Kidney (tissue), 14 donors: Measurements from ENCODE around the gene HAUS3. TPM values are rescaled to one million over a fixed set of nuclear protein-coding genes. Genes with fewer than 3 reads are reported as not detected.
A peak's percentile ranks its signal among the peaks of the same experiment; 100 is the strongest.

Experiments used
- DNase-seq, 5 donors: peaks; one replicate each; pipeline ENCODE4 v3.0.0-alpha.2; 2013 to 2020
- FAIRE-seq: peaks from 2 replicates; lab custom pipeline; 2012; peaks lifted over from hg19 to GRCh38; lab: Jason Lieb, UNC
- H3K27ac ChIP-seq, 2 donors: one replicate each; pipeline ENCODE4 v1.7.0; 2013; ENCODE audit warnings: low read depth in 2 of 2, low read length in 2 of 2, inconsistent platforms in 1 of 2
- H3K27me3 ChIP-seq: one replicate; pipeline ENCODE4 v1.7.1; 2013; ENCODE audit warnings: low read length, inconsistent platforms; ENCODE audit not compliant: control insufficient read depth, insufficient read depth
- H3K36me3 ChIP-seq, 3 donors: one replicate each; pipeline versions ENCODE4 v1.7.0 to v1.7.1; 2013; ENCODE audit warnings: low read length in 3 of 3, control low read depth in 1 of 3, inconsistent platforms in 1 of 3; ENCODE audit not compliant: insufficient read depth in 3 of 3, control insufficient read depth in 2 of 3
- H3K4me1 ChIP-seq, 3 donors: one replicate each; pipeline versions ENCODE4 v1.7.0 to v1.7.1; 2013; ENCODE audit warnings: low read length in 3 of 3, inconsistent platforms in 1 of 3, low read depth in 1 of 3; ENCODE audit not compliant: control insufficient read depth in 2 of 3, insufficient read depth in 2 of 3
- H3K4me3 ChIP-seq, 3 donors: one replicate each; pipeline versions ENCODE4 v1.7.0 to v1.8.1; 2013; ENCODE audit warnings: low read length in 3 of 3, control low read depth in 1 of 3, inconsistent platforms in 1 of 3
- H3K9ac ChIP-seq, 3 donors: one replicate each; pipeline versions ENCODE4 v1.7.0 to v1.7.1; 2013; ENCODE audit warnings: low read length in 3 of 3, control low read depth in 1 of 3, inconsistent platforms in 1 of 3
- H3K9me3 ChIP-seq, 3 donors: one replicate each; pipeline versions ENCODE4 v1.7.0 to v1.7.1; 2013; ENCODE audit warnings: low read length in 3 of 3, control low read depth in 1 of 3, inconsistent platforms in 1 of 3; ENCODE audit not compliant: control insufficient read depth in 2 of 3, insufficient read depth in 1 of 3
- CTCF ChIP-seq: IDR thresholded peaks from 3 replicates; pipeline ENCODE4 v1.5.1; 2012; ENCODE audit warnings: mild to moderate bottlenecking, moderate library complexity, borderline replicate concordance; ENCODE audit not compliant: insufficient read depth; ENCODE audit errors: extremely low read depth
- intact Hi-C: fragments of 100-400 bp; cut with DNase I; formaldehyde crosslinking; loops from one replicate; pipeline ENCODE4 v1.11.1; 2022
- polyA plus RNA-seq: library from polyadenylated mRNA; stranded (reverse); fragments of 350-450 nt; fragmentation: Illumina TruSeq; extraction: RNeasy Lipid Tissue Mini Kit (QIAGEN cat#74804); gene quantifications from one replicate; pipeline ENCODE4 v1.2.3, GENCODE V29; 2014; ENCODE audit warnings: low read depth, low replicate concordance; ENCODE audit not compliant: insufficient read depth
- total RNA-seq: library from RNA; stranded (reverse); fragmentation: NEBNext Ultra II Directional; extraction: Animal tissue kit (Norgen Biotek cat#: 25700); gene quantifications from one replicate; pipeline ENCODE4 v1.2.1, GENCODE V29; 2021
- donor health status: control.
- donor health status: control.
- donor health status: control.
- donor health status: control.
- donor health status: control.
- donor health status: DM: yes; HTN: yes; CAD: no.
- donor health status: Normal renal cell carcinoma (clear cell type).

HAUS3 gene
- total and polyA plus RNA-seq, 2 donors from 2014 or later, result 4.1 to 12.1 TPM

GRCh38 chr4:2289955-2290333 lies 48.0 kb upstream of the HAUS3 start:
- intact Hi-C loops, result no loop called here
- no peak overlapping the region for H3K4me3 ChIP-seq
- H3K36me3 ChIP-seq, result no peaks in the 10 kb centered on the region
- DNase-seq (no peak), FAIRE-seq (no peak)
- H3K9ac ChIP-seq, result no peak overlapping the region
- H3K27me3 ChIP-seq, result no peaks in the 10 kb centered on the region
- peaks cover 0 to 4% (median 0%) of the 10 kb centered on the region in 3 donors for H3K4me1 ChIP-seq
- no peak overlapping the region for H3K27ac ChIP-seq
- H3K9me3 ChIP-seq, result no peaks in the 10 kb centered on the region
- TF ChIP-seq CTCF, result no peak

- DNase-seq, result peak in 2 of 5 donors; percentile 5 to 54
- intact Hi-C loops, result no loop called here
- H3K4me1 ChIP-seq, result peaks cover 0 to 4% (median 0%) of the 10 kb centered on the region in 3 donors
- no peak for FAIRE-seq
- no peak overlapping the region for H3K9ac ChIP-seq
- H3K27ac ChIP-seq, result no peak overlapping the region
- no peak for TF ChIP-seq CTCF
- H3K4me3 ChIP-seq, result no peak overlapping the region
- H3K36me3 ChIP-seq, result no peaks in the 10 kb centered on the region
- H3K27me3 ChIP-seq, result no peaks in the 10 kb centered on the region
- no peaks in the 10 kb centered on the region for H3K9me3 ChIP-seq
Observed at GRCh38 chr4:2289311-2289954, 47.5 kb upstream of the HAUS3 start.

- FAIRE-seq (no peak), DNase-seq (peak in 1 of 5 donors; percentile 67)
- no peak for TF ChIP-seq CTCF
- no peaks in the 10 kb centered on the region for H3K27me3 ChIP-seq
- H3K9ac ChIP-seq, result no peak overlapping the region
- H3K36me3 ChIP-seq, result no peaks in the 10 kb centered on the region
- no peaks in the 10 kb centered on the region for H3K9me3 ChIP-seq
- no peak overlapping the region for H3K4me3 ChIP-seq
- H3K4me1 ChIP-seq, result peaks cover 0 to 4% (median 0%) of the 10 kb centered on the region in 3 donors
- H3K27ac ChIP-seq, result no peak overlapping the region
- intact Hi-C loops, result no loop called here
Observed at GRCh38 chr4:2288051-2288541, 46.2 kb upstream of the HAUS3 start.
